ENCODE measurements around the gene SHROOM2.

Gene SHROOM2

GRCh38 chrX:9997041-9997440 is 210.8 kb downstream of the SHROOM2 start:
- TF ChIP-seq CTCF (conservative IDR thresholded peaks at IDR 0.05): no peak
- H3K27ac ChIP-seq: no peak overlapping the region

GRCh38 chrX:9997524-9997923 is 211.3 kb downstream of the SHROOM2 start:
- H3K27ac ChIP-seq: no peak overlapping the region
- TF ChIP-seq CTCF (conservative IDR thresholded peaks at IDR 0.05): no peak
